SU-DHL-6 (cell line): ENCODE measurements around the gene LRWD1.
"Not testable (repeated sequence)": the region's sequence is repeated elsewhere in the genome, so short reads cannot be mapped to it uniquely, and the experiment has no call there.

ENCODE experiments used
- H2AFZ ChIP-seq: fragments of 200-600 bp; sonication (generic); 2 replicates; pipeline ENCODE4 v1.6.1; 2014; ENCODE audit warnings: low read depth, mild to moderate bottlenecking, moderate library complexity, mixed read lengths, antibody characterized with exemption, low read length; ENCODE audit not compliant: severe bottlenecking
- H3F3A ChIP-seq: fragments of 200-600 bp; shearing (Covaris generic); 2 replicates; pipeline ENCODE4 v1.6.0; 2016; ENCODE audit warnings: antibody characterized with exemption, mild to moderate bottlenecking; ENCODE audit not compliant: insufficient read depth
- H3K27ac ChIP-seq: fragments of 200-600 bp; sonication (generic); 2 replicates; pipeline ENCODE4 v1.5.1; 2016; ENCODE audit warnings: low read depth, mild to moderate bottlenecking, low read length, moderate library complexity, mixed read lengths
- H3K27me3 ChIP-seq: fragments of 200-600 bp; sonication (generic), shearing (Covaris generic); 2 replicates; pipeline ENCODE4 v1.6.0; 2014; ENCODE audit warnings: mild to moderate bottlenecking, low read length
- H3K36me3 ChIP-seq: fragments of 200-600 bp; sonication (generic); 2 replicates; pipeline ENCODE4 v1.6.1; 2014; ENCODE audit warnings: mild to moderate bottlenecking, low read length, mixed read lengths
- H3K4me2 ChIP-seq: fragments of 300-600, 200-600 bp; shearing (Covaris generic), sonication (generic); 2 replicates; pipeline ENCODE4 v1.6.0; 2014; ENCODE audit warnings: low read length, low read depth, mild to moderate bottlenecking; ENCODE audit not compliant: poor library complexity, severe bottlenecking
- H3K4me3 ChIP-seq: fragments of 200-600 bp; sonication (generic); 2 replicates; pipeline ENCODE4 v1.5.1; 2014; ENCODE audit warnings: antibody characterized with exemption, low read length, mild to moderate bottlenecking, mixed read lengths; ENCODE audit not compliant: insufficient read depth, poor library complexity, severe bottlenecking
- H3K79me2 ChIP-seq: fragments of 200-600 bp; sonication (generic); 2 replicates; pipeline ENCODE4 v1.6.1; 2014; ENCODE audit warnings: mild to moderate bottlenecking, low read length, moderate library complexity; ENCODE audit not compliant: insufficient read depth
- H3K9ac ChIP-seq: fragments of 200-600 bp; sonication (generic); 2 replicates; pipeline ENCODE4 v1.7.0; 2014; ENCODE audit warnings: mild to moderate bottlenecking, low read length
- H3K9me2 ChIP-seq: fragments of 200-600 bp; sonication (generic); replicated peaks from 2 replicates; pipeline ENCODE4 v1.6.1; 2014; ENCODE audit warnings: low read length; ENCODE audit not compliant: insufficient read depth
- H3K9me3 ChIP-seq: fragments of 200-600 bp; sonication (generic); 2 replicates; pipeline ENCODE4 v1.6.1; 2014; ENCODE audit warnings: low read length, mixed read lengths; ENCODE audit not compliant: insufficient read depth
- H4K20me1 ChIP-seq: fragments of 200-600 bp; sonication (generic); 2 replicates; pipeline ENCODE4 v1.6.1; 2014; ENCODE audit warnings: low read depth, mild to moderate bottlenecking, antibody characterized with exemption, low read length, moderate library complexity, mixed read lengths

LRWD1 gene

DNA sequence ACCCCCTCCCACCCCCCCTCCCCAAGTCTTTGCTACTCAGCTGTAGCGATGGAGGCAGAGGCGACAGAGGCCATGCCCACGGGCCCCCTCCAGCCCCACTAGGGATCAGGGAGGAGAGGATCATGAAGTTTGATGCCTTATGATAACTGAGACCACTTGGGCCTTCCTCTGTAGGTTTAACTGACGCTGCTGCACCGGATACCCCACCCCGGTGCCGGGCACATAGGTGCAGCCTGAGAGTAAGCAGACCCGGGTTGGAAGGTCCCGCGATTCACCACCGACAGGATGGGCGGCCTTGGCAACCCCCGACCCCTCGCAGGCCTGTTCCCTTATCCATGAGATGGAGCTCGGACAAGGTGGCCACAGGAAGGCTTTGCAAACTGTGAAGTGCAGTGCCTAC is 29.2 kb downstream of the LRWD1 start:
- H3F3A ChIP-seq, H3K79me2 ChIP-seq, H3K9me2 ChIP-seq, H3K27me3 ChIP-seq, H3K9me3 ChIP-seq, H3K36me3 ChIP-seq, H2AFZ ChIP-seq, H4K20me1 ChIP-seq: not testable (repeated sequence)
- peak overlapping the region; percentile 45 for H3K4me2 ChIP-seq
- H3K27ac ChIP-seq: 0 out of 2 replicates have a peak overlapping the region, but pooled peaks have one; percentile 44
- peak overlapping the region; percentile 44; the same call in 1 of the 2 replicates for H3K9ac ChIP-seq
- H3K4me3 ChIP-seq: peak overlapping the region; percentile 52

DNA sequence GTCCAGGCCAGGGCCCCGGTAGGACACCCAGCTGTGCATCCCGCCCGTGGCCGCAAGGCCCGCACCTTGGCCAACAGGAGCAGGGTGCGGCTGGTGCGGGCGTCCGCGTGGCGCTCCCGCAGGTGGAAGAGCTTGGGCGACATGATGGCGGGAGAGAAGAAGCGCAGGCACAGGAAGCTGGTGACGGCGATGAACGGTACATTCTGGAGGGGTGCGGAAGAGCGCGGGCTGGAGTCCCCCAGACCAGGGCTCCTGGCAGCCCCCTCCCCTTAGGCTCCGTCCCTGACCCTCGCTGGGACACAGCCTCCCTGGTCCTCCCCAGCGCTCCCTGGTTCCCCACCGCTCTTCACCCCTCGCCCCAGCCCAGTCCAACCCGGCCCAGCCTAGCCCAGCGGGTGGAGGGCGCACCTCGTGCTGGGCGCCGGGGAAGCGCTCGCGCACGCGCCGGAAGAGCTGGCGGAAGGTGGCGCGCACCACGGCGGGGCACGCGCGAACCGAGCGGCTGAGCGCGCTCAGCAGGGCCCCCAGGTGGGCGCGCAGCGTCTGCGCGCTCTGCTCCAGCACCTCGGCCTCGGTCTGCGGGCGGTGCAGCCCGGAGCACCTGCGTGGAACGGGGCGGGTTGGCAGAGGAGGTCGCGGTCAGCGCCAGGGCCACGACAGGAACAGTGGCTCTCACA is 29.8 kb downstream of the LRWD1 start:
- not testable (repeated sequence) for H3K9me3 ChIP-seq, H3F3A ChIP-seq, H3K27ac ChIP-seq, H2AFZ ChIP-seq, H4K20me1 ChIP-seq, H3K4me3 ChIP-seq, H3K79me2 ChIP-seq, H3K36me3 ChIP-seq, H3K9me2 ChIP-seq, H3K27me3 ChIP-seq, H3K4me2 ChIP-seq
- H3K9ac ChIP-seq: 0 out of 2 replicates have a peak overlapping the region, but pooled peaks have one; percentile 44

DNA sequence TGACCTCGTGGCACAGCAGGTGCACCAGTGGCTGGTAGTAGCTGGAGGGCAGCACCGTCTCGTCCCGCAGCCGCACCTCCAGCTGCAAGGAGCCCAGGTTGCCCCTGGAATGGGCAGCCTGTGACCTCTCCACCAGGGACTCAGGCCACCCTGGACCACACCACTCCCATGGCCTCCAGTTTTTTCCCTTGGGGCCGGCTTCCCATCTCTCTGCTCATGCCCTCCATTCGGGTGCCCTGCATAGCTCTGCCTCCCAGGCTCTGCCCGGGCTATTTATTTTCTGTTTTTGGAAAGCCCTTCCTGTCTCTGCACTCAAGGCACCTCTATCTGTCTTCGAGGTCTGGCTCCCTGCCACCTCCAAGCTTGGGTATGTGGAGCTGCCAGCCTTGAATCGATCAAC is 32.1 kb downstream of the LRWD1 start:
- not testable (repeated sequence) for H3K9me3 ChIP-seq, H4K20me1 ChIP-seq, H3F3A ChIP-seq, H2AFZ ChIP-seq, H3K79me2 ChIP-seq, H3K27me3 ChIP-seq, H3K9ac ChIP-seq, H3K27ac ChIP-seq, H3K4me2 ChIP-seq, H3K4me3 ChIP-seq, H3K9me2 ChIP-seq, H3K36me3 ChIP-seq

DNA sequence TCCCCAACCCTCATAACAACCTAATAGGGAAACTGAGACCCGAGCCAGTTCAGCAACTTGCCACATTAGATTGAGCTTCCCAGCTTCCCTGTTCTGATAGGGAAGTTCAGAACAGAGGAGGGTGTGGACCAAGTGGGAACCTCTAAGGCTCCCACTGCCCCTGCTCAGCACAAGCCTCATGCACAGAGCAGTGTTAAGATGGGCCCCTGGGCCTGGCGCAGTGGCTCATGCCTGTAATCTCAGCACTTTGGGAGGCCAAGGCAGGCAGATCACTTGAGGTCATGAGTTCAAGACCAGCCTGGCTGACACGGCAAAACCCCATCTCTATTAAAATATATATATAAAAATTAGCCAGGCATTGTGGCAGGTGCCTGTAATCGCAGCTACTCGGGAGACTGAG is 32.5 kb downstream of the LRWD1 start:
- not testable (repeated sequence) for H3K9me3 ChIP-seq, H3K4me3 ChIP-seq, H3K27me3 ChIP-seq, H3K4me2 ChIP-seq, H2AFZ ChIP-seq, H3F3A ChIP-seq, H3K79me2 ChIP-seq, H3K27ac ChIP-seq, H3K9me2 ChIP-seq, H3K36me3 ChIP-seq, H4K20me1 ChIP-seq, H3K9ac ChIP-seq

DNA sequence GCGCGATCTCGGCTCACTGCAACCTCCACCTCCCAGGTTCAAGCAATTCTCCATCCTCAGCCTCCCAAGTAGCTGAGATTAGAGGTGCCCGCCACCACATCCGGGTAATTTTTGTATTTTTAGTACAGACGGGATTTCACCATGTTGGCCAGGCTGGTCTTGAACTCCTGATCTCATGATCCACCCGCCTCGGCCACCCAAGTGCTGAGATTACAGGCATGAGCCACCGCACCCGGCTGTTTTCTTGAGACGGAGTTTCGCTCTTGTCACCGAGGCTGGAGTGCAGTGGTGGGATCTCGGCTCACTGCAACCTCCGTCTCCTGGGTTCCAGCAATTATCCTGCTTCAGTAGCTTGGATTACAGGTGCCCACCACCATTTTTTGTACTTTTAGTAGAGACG is 33.5 kb downstream of the LRWD1 start:
- H3K9ac ChIP-seq, H3F3A ChIP-seq, H4K20me1 ChIP-seq, H3K36me3 ChIP-seq, H3K4me2 ChIP-seq, H3K4me3 ChIP-seq, H2AFZ ChIP-seq, H3K9me2 ChIP-seq, H3K27ac ChIP-seq, H3K9me3 ChIP-seq, H3K27me3 ChIP-seq, H3K79me2 ChIP-seq: not testable (repeated sequence)

DNA sequence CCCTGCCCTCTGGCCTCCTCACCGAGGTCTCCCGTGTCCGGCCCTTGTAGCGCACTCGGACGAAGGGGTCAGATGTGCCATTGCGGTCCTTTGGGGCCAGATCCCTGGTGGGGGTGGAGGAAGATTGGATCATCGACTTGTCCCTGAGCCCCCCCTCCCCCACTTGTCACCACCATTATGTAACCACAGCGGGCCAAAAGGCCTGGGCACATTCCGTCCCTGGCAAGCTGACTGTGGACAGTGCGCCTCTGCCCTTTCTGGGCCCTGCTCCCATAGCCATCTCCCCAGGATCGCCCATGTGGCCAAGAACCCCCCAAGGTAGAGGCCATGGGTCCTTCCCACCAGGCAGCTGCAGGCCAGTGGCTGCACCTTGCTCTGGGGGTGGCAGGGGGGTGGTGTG is 38.4 kb downstream of the LRWD1 start:
- not testable (repeated sequence) for H3K4me3 ChIP-seq, H3K9ac ChIP-seq, H4K20me1 ChIP-seq, H3K79me2 ChIP-seq, H3K9me3 ChIP-seq, H3K27ac ChIP-seq, H3K36me3 ChIP-seq, H3K9me2 ChIP-seq, H3F3A ChIP-seq, H3K27me3 ChIP-seq, H2AFZ ChIP-seq, H3K4me2 ChIP-seq

DNA sequence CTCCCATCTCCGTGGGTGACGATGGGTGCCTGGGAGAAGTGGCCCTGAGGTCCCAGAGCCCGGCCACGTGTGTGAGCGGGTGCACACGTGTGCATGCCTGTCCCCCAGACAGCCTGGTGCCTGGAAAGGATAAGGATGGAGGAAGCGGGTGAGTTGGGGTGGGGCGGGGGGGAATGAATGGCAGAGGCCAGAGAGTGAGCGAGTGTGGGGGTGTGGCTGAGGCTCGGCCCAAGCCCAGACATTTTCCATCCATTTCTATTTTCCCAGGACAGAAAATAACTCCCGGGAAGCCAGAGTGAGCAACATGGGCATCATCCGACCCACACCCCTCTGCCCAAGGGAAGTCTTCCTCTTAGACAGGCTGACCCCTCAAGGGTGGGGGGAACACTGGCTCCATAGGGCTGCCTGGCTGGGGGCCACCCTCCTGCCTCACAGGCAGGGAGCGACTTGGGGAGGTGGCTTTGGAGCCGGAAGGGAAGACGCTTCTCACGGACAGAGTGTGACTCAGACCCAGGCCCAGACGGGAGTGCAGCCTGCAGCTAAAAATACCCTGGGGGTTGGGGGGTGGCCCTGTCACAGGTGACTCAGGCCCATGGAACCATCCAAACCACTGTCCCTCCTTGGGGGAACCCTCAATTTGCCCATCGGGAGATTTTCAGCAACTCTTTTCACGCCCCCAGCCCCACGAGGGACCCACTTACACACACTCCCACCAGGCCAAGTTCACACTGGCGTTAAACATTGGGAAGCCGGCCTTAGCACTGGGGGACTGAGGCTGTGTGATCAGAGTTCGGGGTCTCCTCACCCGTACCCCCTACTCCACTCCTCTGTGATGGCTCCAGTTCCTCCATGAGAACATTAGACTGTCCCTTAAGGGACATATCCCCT is 40.8 kb downstream of the LRWD1 start:
- not testable (repeated sequence) for H3K4me2 ChIP-seq, H3K79me2 ChIP-seq, H3K9ac ChIP-seq, H3K36me3 ChIP-seq, H3F3A ChIP-seq, H3K27me3 ChIP-seq, H3K27ac ChIP-seq, H3K9me3 ChIP-seq, H2AFZ ChIP-seq, H3K4me3 ChIP-seq, H4K20me1 ChIP-seq, H3K9me2 ChIP-seq
